Measurements from ENCODE around the gene UVRAG. TPM values are rescaled to one million over a fixed set of nuclear protein-coding genes. Genes with fewer than 3 reads are reported as not detected.
"Not testable (repeated sequence)": the region's sequence is repeated elsewhere in the genome, so short reads cannot be mapped to it uniquely, and the experiment has no call there.

UVRAG gene
- polyA plus RNA-seq, 4 donors: 15.0 to 21.5 (median 16.4) TPM

DNA sequence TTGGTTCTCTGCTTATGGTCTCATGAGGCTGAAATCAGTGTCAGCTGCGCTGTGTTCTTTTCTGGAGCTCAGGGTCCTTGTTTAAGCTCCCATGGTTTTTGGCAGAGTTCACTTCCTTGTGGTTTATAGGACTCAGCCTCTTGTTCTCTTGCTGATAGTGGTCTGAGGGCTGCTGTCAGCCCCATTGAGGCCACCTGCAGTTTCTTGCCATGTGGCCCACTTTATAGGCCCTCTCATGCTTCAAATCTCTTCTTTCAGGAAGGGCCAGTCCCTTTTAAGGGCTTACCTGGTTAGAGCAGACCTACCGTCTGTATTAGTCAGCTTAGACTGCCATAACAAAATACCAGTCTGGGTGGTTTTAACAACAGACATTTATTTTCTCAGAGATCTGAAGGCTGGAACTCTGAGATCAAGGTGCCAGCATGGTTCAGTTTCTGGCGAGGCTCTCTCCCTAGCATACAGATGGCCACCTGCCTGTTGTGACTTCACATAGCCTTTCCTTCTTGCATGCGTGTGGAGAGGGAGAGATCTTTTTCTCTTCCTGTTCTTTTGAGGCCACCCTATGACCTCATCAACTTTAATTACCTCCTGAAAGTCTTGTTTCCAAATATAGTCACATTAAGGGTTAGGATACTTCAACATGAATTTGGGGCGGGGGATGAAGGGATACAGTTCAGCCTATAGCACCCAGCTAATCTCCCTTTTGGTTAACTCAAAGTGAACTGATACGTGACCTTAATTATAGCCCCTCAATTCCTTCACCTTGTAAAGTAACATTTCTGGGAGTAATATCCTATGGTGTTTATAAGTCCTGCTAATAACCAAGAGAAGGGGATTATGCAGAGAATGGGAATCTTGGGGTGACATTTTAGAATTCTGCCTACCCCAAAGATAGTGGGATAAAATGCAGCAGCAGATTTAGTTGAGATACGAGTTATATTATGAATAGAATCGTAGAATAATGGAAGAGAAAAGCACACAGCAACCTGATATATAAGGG, 131.8 kb downstream of the UVRAG start:
- DNase-seq (ENCODE audit: low read depth in 4 of 4, low spot score in 2 of 4): no peak

DNA sequence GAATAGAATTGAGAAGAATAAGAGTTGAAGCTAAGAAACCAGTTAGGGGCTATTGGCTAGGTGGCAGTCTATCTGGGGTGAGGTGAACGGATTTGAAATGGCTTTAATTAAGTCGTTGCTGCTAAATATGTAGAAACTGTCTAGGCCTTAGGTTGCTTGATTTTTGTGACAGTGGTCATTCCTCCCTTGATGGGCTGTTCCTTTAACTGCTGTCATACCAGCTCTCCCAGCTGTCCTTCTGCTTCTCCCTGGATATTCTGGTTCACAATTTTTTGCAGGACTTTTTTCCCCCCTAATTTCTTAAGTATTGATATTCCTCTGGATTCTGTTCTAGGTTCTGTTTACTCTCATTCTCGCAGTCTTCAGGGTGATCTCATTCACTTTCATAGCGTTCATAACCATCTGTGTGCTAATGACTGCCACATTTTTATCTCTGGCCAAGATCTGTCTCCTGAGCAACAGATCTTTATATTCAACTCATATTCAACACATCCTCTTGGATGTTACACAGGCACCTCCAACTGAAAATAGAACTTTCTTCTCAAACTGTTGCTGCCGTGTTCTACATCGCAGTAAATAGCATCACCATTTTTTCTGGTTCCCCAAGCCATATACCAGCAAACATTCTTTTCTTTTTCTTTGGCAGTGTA, 134.1 kb downstream of the UVRAG start:
- DNase-seq (ENCODE audit: low read depth in 4 of 4, low spot score in 2 of 4): no peak

DNA sequence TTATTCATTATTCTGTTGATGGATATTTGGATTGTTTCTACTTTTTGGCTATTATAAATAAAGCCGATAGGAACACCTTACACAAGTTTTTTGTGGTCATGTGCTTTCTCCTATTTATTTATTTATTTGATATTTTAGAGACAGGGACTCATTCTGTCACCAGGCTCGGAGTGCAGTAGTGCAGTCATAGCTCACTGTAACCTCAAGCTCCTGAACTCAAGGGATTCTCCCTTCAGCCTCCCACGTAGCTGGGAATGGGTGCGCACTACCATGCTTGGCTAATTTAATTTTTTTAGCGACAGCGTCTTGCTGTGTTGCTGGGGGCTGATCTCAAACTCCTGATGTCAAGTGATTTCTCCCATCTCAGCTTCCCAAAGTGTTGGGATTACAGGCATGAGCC, 135.1 kb downstream of the UVRAG start:
- no peak for DNase-seq (ENCODE audit: low read depth in 4 of 4, low spot score in 2 of 4)

DNA sequence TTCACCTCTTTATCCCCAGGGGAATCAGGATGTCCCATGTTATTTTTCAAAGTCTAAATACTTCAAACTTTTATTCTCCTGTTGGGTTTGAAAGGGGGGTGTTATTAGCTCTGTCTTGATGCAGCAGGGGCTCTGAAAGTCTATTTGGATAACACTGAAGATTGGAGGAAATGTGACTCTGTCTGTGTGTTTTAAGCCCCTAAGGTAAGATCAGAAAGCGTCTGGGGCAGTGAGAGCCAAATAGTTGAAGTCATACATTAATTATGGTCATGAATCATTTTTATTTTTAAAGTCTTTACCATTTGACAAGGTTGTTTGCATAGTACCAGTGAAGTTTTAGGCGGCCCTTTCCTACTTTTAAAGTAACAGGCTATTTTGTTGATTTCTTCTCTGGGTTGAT, 139.0 kb downstream of the UVRAG start:
- DNase-seq (ENCODE audit: low read depth in 4 of 4, low spot score in 2 of 4): no peak

DNA sequence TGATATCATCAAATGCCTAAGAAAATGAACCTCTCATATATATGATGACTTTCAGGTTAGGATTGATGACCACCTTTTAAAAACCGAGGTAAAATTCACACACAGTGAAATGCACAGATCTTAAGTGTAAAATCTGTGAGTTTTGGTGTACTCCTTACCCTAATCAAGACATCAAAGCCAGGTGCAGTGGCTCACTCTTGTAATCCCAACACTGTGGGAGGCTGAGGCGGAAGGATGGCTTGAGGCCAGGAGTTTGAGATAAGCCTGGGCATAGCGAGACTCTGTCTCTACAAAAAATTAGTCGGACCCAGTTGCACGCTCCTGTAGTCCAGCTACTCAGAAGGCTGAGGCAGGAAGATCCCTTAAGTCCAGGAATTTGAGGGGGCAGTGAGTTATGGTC, 140.4 kb downstream of the UVRAG start:
- DNase-seq (ENCODE audit: low read depth in 4 of 4, low spot score in 2 of 4): no peak

DNA sequence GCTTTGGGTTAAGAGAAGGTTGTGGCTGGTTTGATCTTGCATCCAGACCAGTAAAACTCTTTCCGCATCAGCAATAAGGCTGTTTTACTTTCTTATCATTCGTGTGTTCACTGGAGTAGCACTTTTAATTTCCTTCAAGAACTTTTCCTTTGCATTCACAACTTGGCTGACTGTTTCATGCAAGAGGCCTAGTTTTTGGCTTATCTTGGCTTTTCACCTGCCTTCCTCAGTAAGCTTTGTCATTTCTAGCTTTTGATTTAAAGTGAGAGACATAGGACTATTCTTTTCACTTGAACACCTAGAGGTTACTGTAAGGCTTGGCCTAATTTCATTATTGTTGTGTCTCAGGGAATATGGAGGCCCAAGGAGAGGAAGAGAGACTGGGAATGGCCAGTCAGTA, 144.5 kb downstream of the UVRAG start:
- DNase-seq (ENCODE audit: low read depth in 4 of 4, low spot score in 2 of 4): no peak

DNA sequence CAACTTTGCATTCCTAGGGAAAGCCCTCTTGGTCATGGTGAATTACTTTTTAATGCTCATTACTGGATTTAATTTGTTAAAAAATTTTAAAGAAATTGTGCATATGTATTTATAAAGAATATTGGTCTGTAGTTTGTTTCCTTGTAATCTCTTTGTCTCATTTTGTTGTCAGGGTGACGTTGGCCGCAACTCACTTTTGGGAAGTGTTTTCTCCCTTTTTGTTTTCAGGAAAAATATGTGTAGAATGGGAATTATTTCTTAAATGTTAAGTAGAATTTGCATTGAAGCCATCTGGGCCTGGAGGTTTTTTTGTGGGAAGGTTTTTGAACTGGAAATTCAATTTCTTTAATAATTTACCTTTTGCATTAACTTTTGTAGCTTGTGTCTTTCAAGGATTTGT, 149.1 kb downstream of the UVRAG start:
- DNase-seq (ENCODE audit: low read depth in 4 of 4, low spot score in 2 of 4): no peak

DNA sequence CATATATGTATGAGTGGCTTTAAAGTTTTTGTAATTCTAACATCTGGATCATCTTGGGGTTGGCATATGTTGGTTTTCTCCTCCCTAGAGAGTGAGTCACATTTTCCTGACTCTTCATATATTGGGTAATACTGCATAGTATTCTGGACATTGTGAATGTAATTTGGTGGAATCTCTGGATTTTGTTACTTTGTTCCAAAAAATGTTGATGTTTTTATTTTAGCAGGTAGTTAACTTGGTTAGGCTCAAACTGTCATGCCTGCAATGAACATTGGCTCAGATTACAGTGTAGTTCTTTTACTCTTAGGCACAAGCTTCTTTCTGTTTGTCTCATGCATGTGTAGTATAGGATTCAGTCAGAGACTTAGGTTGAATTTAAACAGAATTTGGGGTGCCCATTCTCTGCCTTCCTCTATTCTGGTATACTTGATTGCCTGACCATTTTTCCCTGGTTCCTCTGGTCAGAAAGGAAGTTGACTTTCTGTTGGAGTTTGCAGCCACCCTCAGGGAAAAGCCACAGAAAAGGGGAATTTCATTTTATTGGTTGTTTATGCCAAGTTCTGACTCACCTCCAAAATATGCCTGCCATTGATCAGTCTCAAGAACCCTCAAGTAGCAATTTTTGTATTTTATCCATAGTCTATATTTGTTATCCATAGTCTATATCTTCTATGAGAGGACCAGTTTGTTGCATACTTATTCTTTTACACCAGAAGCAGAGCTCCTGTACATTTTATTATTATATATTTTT, 151.7 kb downstream of the UVRAG start:
- no peak for DNase-seq (ENCODE audit: low read depth in 4 of 4, low spot score in 2 of 4)

DNA sequence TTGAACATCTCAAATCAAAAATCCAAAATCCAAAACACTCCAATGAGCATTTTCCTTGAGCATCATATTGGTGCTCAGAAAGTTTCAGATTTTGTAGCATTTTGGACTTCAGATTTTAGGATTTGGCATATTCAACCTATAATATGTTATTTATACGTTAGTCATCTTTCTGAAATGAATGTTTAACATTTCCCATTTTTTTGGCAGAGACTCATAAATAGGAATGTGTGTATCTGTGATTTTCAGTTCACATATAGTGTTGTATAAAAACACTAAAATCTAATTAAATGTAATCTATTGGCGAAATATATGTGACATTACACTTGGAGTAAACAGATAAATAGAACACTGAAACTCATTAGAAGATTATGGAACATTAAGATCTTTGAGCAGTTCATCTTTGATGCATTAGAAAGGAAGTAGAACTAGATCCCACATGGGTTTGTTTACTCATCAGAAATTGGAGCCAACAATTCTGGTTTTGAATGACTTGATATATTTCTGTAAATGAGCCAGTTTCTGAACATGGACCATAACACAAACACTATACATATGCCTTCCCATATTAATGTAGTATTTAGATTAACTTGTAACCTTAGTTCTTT, 153.1 kb downstream of the UVRAG start:
- DNase-seq (ENCODE audit: low read depth in 4 of 4, low spot score in 2 of 4): no peak

DNA sequence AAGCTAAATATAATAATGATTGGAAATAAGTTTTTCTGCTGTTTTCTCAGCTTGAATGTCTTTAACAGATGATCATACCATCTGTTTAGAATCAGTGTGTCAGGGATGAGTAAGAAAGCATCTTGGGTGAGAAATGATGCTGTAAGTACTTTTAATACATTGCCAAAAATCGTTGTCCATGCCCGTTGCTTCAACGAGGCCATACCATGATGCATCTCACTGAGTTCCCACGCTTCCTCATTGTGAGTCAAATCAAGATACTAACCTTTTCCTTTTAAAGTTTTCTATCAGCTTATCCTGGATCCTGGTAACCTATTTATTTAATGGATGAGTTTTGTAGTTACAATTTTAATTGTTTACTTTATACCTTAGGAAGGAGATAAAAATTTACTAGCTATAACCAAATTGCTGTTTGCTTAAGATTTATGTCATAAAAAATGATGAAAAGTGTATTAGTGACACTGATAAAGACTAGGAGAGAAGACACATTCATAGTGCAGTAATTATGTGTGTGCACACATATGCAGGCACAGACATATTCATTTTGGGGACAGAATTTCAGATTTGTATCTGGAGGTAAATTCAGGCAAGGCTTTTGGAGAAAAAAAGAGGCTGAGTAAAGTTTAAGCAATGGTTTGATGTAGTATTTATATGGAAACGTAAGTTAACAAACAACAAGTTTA, 154.8 kb downstream of the UVRAG start:
- no peak for DNase-seq (ENCODE audit: low read depth in 4 of 4, low spot score in 2 of 4)

DNA sequence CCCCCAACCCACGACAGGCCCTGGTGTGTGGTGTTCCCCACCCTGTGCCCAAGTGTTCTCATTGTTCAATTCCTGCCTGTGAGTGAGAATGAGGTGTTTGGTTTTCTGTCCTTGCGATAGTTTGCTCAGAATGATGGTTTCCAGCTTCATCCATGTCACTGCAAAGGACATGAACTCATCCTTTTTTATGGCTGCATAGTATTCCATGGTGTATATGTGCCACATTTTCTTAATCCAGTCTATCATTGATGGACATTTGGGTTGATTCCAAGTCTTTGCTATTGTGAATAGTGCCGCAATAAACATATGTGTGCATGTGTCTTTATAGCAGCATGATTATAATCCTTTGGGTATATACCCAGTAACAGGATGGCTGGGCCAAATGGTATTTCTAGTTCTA, 158.7 kb downstream of the UVRAG start:
- not testable (repeated sequence) for DNase-seq (ENCODE audit: low read depth in 4 of 4, low spot score in 2 of 4)

DNA sequence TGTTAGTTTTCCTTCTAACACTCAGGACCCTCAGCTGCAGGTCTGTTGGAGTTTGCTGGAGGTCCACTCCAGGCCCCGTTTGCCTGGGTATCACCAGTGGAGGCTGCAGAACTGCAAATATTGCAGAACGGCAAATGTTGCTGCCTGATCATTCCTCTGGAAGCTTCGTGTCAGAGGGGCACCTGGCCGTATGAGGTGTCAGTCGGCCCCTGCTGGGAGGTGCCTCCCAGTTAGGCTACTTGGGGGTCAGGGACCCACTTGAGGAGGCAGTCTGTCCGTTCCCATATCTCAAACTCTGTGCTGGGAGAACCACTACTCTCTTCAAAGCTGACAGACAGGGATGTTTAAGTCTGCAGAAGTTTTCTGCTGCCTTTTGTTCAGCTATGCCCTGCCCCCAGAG, 164.1 kb downstream of the UVRAG start:
- not testable (repeated sequence) for DNase-seq (ENCODE audit: low read depth in 4 of 4, low spot score in 2 of 4)

DNA sequence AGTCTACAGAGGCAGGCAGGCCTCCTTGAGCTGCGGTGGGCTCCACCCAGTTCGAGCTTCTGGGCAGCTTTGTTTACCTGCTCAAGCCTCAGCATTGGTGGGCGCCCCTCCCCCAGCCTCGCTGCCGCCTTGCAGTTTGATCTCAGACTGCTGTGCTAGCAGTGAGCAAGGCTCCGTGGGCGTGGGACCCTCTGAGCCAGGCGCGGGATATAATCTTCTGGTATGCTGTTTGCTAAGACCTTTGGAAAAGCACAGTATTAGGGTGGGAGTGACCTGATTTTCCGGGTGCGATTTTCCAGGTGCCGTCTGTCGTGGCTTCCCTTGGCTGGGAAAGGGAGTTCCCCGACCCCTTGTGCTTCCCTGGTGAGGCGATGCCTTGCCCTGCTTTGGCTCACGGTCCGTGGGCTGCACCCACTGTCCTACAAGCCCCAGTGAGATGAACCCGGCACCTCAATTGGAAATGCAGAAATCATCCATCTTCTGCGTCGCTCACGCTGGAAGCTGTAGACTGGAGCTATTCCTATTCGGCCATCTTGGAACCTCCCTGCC, 164.5 kb downstream of the UVRAG start:
- not testable (repeated sequence) for DNase-seq (ENCODE audit: low read depth in 4 of 4, low spot score in 2 of 4)

DNA sequence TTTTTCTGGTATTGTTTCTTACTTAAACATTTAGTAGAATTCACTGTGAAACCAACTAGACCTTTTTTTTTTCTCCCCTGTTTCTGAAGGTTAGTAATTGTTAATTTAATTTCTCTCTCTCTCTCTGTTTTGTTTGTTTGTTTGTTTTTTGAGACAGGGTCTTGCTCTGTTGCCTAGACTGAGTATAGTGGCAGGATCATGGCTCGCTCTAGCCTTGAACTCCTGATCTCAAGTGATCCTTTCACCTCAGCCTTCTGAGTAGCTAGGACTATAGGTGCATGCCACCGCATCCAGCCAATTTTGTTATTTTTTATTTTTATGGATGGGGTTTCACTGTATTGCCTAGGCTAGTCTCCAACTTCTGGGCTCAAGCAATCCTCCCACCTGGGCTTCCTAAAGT, 165.0 kb downstream of the UVRAG start:
- DNase-seq (ENCODE audit: low read depth in 4 of 4, low spot score in 2 of 4): no peak

DNA sequence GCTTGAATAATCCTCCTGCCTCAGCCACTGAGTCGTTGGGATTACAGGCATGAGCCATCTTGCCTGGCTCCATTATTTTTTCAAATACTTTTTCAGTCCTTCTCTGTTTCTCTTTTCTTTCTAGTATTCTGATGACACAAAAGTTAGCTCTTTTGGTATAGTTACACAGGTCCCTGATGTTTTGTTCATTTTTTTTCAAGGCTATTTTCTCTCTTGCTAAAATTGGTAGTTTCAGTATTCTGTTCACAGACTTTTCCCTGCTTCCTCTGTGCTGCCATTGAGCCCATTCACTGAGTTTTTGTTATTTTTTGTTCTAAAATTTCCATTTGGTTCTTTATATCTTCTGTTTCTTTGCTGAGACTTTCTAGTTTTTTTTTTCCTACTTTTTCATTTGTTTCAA, 166.5 kb downstream of the UVRAG start:
- DNase-seq (ENCODE audit: low read depth in 4 of 4, low spot score in 2 of 4): no peak

DNA sequence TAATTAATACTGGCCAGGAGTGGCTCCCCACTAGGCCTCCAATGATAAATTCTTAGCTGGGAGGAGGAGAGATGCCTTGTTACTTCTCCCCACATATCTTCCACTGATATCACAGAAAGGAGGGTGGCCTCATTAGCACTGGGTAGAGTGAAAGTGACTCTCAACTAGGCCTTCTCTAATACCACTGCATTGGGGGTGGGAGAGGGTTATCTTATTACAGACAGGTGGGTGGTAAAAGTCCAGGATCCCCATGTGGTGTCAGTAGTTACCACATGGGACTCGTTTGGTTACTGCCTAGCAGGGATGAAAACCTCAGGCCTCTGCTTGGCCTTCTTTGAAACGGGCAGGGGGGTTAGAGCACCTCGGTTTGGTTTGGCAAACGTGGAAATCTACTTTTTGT, 167.3 kb downstream of the UVRAG start:
- no peak for DNase-seq (ENCODE audit: low read depth in 4 of 4, low spot score in 2 of 4)

DNA sequence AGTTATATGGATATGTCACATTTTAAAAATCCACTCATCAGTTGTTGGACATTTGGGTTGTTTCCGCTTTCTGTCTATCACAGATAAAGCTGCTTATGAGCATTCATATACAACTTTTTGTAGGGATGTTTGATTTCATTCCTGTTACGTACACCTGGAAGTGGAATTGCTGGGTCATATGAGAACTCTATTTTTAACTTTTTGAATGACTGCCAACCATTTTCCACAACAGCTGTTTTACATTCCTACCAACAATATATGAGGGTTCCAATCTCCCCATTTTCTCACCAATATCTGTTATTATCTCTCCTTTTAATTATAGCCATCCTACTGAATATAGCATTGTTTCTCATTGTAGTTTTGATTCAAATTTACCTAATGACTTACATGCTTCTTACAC, 172.0 kb downstream of the UVRAG start:
- DNase-seq (ENCODE audit: low read depth in 4 of 4, low spot score in 2 of 4): no peak

DNA sequence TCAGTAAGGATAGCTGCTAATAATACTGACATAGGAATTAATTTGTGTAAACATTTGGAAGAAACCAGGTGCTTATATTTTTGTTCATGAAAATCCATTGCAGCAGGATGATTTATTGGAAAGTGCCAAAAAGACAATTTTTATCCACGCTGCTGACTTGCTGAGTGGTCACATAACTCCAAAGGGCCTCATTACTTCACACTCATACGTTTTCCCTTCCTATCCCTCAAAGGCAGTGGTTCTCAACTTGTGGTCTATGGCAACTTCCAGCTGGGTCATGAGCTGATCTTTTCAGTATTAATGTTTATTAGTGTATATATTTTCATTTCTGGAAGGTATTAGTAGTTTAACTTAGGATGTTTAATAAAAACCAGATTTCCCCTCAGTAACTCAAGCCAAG, 178.1 kb downstream of the UVRAG start:
- DNase-seq (ENCODE audit: low read depth in 4 of 4, low spot score in 2 of 4): no peak

DNA sequence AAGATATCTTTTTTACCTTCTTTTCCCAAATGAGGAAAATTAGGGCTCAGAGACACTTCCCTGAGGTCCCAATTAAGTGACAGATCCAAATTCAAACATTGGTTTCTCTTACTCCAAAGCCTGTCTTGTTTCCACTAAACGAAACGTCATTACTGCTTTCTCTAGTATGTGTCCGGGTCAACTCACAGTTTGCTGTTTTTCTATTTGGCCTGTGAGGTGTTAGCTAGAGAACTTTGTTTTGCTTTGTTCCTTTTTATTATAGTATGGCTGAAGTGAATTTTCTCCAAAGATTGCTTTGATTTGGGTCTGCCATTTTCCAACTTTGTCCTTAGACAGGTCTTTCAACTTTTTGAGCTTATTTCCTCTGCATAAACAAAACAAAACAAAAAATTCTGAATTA, 179.6 kb downstream of the UVRAG start:
- DNase-seq (ENCODE audit: low read depth in 4 of 4, low spot score in 2 of 4): no peak
